ENCODE measurements around the gene C5orf58.

Gene C5orf58

GRCh38 chr5:170204202-170204601 is 28.6 kb upstream of the C5orf58 start:
- no peak overlapping the region for H3K4me3 ChIP-seq (ENCODE audit: low read depth, low read length)
- H3K36me3 ChIP-seq (ENCODE audit: insufficient read depth, low read length) = no peaks in the 10 kb centered on the region
- H2AFZ ChIP-seq (ENCODE audit: low read length, unreplicated experiment) = no peak overlapping the region
- H3K27me3 ChIP-seq (ENCODE audit: insufficient read depth, low read length) = peaks cover 77% of the 10 kb centered on the region
- no peaks in the 10 kb centered on the region for H3K4me1 ChIP-seq (ENCODE audit: control insufficient read depth, insufficient read depth, low read length, unreplicated experiment)
- H3K79me2 ChIP-seq (ENCODE audit: control insufficient read depth, insufficient read depth, low read length, unreplicated experiment) = no peaks in the 10 kb centered on the region
- H3K27ac ChIP-seq (ENCODE audit: low read depth, low read length) = no peak overlapping the region

GRCh38 chr5:170206216-170206615 is 26.6 kb upstream of the C5orf58 start:
- Histone ChIP-seq H2AFZ (ENCODE audit: low read length, unreplicated experiment) (no peak overlapping the region), H3K27ac (ENCODE audit: low read depth, low read length) (no peak overlapping the region), H3K27me3 (ENCODE audit: insufficient read depth, low read length) (peaks cover 69% of the 10 kb centered on the region), H3K79me2 (ENCODE audit: control insufficient read depth, insufficient read depth, low read length, unreplicated experiment) (no peaks in the 10 kb centered on the region), H3K36me3 (ENCODE audit: insufficient read depth, low read length) (no peaks in the 10 kb centered on the region), H3K4me1 (ENCODE audit: control insufficient read depth, insufficient read depth, low read length, unreplicated experiment) (no peaks in the 10 kb centered on the region), H3K4me3 (ENCODE audit: low read depth, low read length) (no peak overlapping the region)

GRCh38 chr5:170206958-170207357 is 25.8 kb upstream of the C5orf58 start:
- no peaks in the 10 kb centered on the region for H3K36me3 ChIP-seq (ENCODE audit: insufficient read depth, low read length)
- H3K79me2 ChIP-seq (ENCODE audit: control insufficient read depth, insufficient read depth, low read length, unreplicated experiment) = no peaks in the 10 kb centered on the region
- no peak overlapping the region for H2AFZ ChIP-seq (ENCODE audit: low read length, unreplicated experiment)
- H3K27me3 ChIP-seq (ENCODE audit: insufficient read depth, low read length) = peaks cover 69% of the 10 kb centered on the region
- H3K27ac ChIP-seq (ENCODE audit: low read depth, low read length) = no peak overlapping the region
- H3K4me1 ChIP-seq (ENCODE audit: control insufficient read depth, insufficient read depth, low read length, unreplicated experiment) = no peaks in the 10 kb centered on the region
- H3K4me3 ChIP-seq (ENCODE audit: low read depth, low read length) = no peak overlapping the region

GRCh38 chr5:170211575-170212334 is 21.0 kb upstream of the C5orf58 start:
- H3K4me3 ChIP-seq (ENCODE audit: low read depth, low read length) = no peak overlapping the region
- no peaks in the 10 kb centered on the region for H3K36me3 ChIP-seq (ENCODE audit: insufficient read depth, low read length)
- H3K4me1 ChIP-seq (ENCODE audit: control insufficient read depth, insufficient read depth, low read length, unreplicated experiment) = no peaks in the 10 kb centered on the region

GRCh38 chr5:170216257-170216864 is 16.4 kb upstream of the C5orf58 start:
- Histone ChIP-seq H3K27ac (ENCODE audit: low read depth, low read length) (no peak overlapping the region), H3K36me3 (ENCODE audit: insufficient read depth, low read length) (no peaks in the 10 kb centered on the region), H3K4me3 (ENCODE audit: low read depth, low read length) (no peak overlapping the region), H3K79me2 (ENCODE audit: control insufficient read depth, insufficient read depth, low read length, unreplicated experiment) (no peaks in the 10 kb centered on the region), H2AFZ (ENCODE audit: low read length, unreplicated experiment) (no peak overlapping the region), H3K4me1 (ENCODE audit: control insufficient read depth, insufficient read depth, low read length, unreplicated experiment) (peaks cover 25% of the 10 kb centered on the region), H3K27me3 (ENCODE audit: insufficient read depth, low read length) (0 out of 2 replicates have a peak, but pooled peaks cover 11% of the 10 kb centered on the region)

More at GRCh38 chr5:170211575-170212334, 21.0 kb upstream of the C5orf58 start:
- H3K27me3 ChIP-seq (ENCODE audit: insufficient read depth, low read length) = peaks cover 40% of the 10 kb centered on the region
- H3K79me2 ChIP-seq (ENCODE audit: control insufficient read depth, insufficient read depth, low read length, unreplicated experiment) = no peaks in the 10 kb centered on the region
- no peak overlapping the region for H2AFZ ChIP-seq (ENCODE audit: low read length, unreplicated experiment)
- no peak overlapping the region for H3K27ac ChIP-seq (ENCODE audit: low read depth, low read length)

- Histone ChIP-seq H3K27ac (ENCODE audit: low read depth, low read length) (no peak overlapping the region), H3K4me3 (ENCODE audit: low read depth, low read length) (no peak overlapping the region), H3K4me1 (ENCODE audit: control insufficient read depth, insufficient read depth, low read length, unreplicated experiment) (peaks cover 25% of the 10 kb centered on the region), H2AFZ (ENCODE audit: low read length, unreplicated experiment) (no peak overlapping the region), H3K36me3 (ENCODE audit: insufficient read depth, low read length) (no peaks in the 10 kb centered on the region), H3K27me3 (ENCODE audit: insufficient read depth, low read length) (no peaks in the 10 kb centered on the region), H3K79me2 (ENCODE audit: control insufficient read depth, insufficient read depth, low read length, unreplicated experiment) (no peaks in the 10 kb centered on the region)
These were observed 15.0 kb upstream of the C5orf58 start for GRCh38 chr5:170217831-170218230.

- Histone ChIP-seq H3K4me3 (ENCODE audit: low read depth, low read length) (no peak overlapping the region), H3K27ac (ENCODE audit: low read depth, low read length) (peak overlapping the region; percentile 57; the same call in 1 of the 2 replicates)
These were observed 14.1 kb upstream of the C5orf58 start for GRCh38 chr5:170218726-170219125.

GRCh38 chr5:170219615-170220014 is 13.2 kb upstream of the C5orf58 start:
- no peaks in the 10 kb centered on the region for H3K36me3 ChIP-seq (ENCODE audit: insufficient read depth, low read length)
- H3K27ac ChIP-seq (ENCODE audit: low read depth, low read length) = peak overlapping the region; percentile 57
- no peaks in the 10 kb centered on the region for H3K79me2 ChIP-seq (ENCODE audit: control insufficient read depth, insufficient read depth, low read length, unreplicated experiment)
- H2AFZ ChIP-seq (ENCODE audit: low read length, unreplicated experiment) = peak overlapping the region; percentile 33
- H3K4me1 ChIP-seq (ENCODE audit: control insufficient read depth, insufficient read depth, low read length, unreplicated experiment) = peaks cover 25% of the 10 kb centered on the region
- H3K27me3 ChIP-seq (ENCODE audit: insufficient read depth, low read length) = no peaks in the 10 kb centered on the region
- no peak overlapping the region for H3K4me3 ChIP-seq (ENCODE audit: low read depth, low read length)

More at GRCh38 chr5:170218726-170219125, 14.1 kb upstream of the C5orf58 start:
- Histone ChIP-seq H3K27me3 (ENCODE audit: insufficient read depth, low read length) (no peaks in the 10 kb centered on the region), H2AFZ (ENCODE audit: low read length, unreplicated experiment) (no peak overlapping the region), H3K79me2 (ENCODE audit: control insufficient read depth, insufficient read depth, low read length, unreplicated experiment) (no peaks in the 10 kb centered on the region), H3K4me1 (ENCODE audit: control insufficient read depth, insufficient read depth, low read length, unreplicated experiment) (peaks cover 25% of the 10 kb centered on the region), H3K36me3 (ENCODE audit: insufficient read depth, low read length) (no peaks in the 10 kb centered on the region)

- H3K4me3 ChIP-seq (ENCODE audit: low read depth, low read length) = no peak overlapping the region
- H3K4me1 ChIP-seq (ENCODE audit: control insufficient read depth, insufficient read depth, low read length, unreplicated experiment) = peaks cover 25% of the 10 kb centered on the region
- peak overlapping the region; percentile 57; the same call in 1 of the 2 replicates for H3K27ac ChIP-seq (ENCODE audit: low read depth, low read length)
These were observed 12.6 kb upstream of the C5orf58 start for GRCh38 chr5:170220191-170220590.

GRCh38 chr5:170221327-170221741 is 11.5 kb upstream of the C5orf58 start:
- H3K27me3 ChIP-seq (ENCODE audit: insufficient read depth, low read length) = no peaks in the 10 kb centered on the region
- H3K27ac ChIP-seq (ENCODE audit: low read depth, low read length) = no peak overlapping the region
- no peaks in the 10 kb centered on the region for H3K79me2 ChIP-seq (ENCODE audit: control insufficient read depth, insufficient read depth, low read length, unreplicated experiment)
- no peaks in the 10 kb centered on the region for H3K36me3 ChIP-seq (ENCODE audit: insufficient read depth, low read length)
- no peak overlapping the region for H3K4me3 ChIP-seq (ENCODE audit: low read depth, low read length)
- peaks cover 25% of the 10 kb centered on the region for H3K4me1 ChIP-seq (ENCODE audit: control insufficient read depth, insufficient read depth, low read length, unreplicated experiment)
- H2AFZ ChIP-seq (ENCODE audit: low read length, unreplicated experiment) = no peak overlapping the region

More at GRCh38 chr5:170220191-170220590, 12.6 kb upstream of the C5orf58 start:
- no peaks in the 10 kb centered on the region for H3K27me3 ChIP-seq (ENCODE audit: insufficient read depth, low read length)
- H2AFZ ChIP-seq (ENCODE audit: low read length, unreplicated experiment) = no peak overlapping the region
- no peaks in the 10 kb centered on the region for H3K36me3 ChIP-seq (ENCODE audit: insufficient read depth, low read length)
- no peaks in the 10 kb centered on the region for H3K79me2 ChIP-seq (ENCODE audit: control insufficient read depth, insufficient read depth, low read length, unreplicated experiment)

GRCh38 chr5:170223360-170223759 is 9.4 kb upstream of the C5orf58 start:
- Histone ChIP-seq H3K4me3 (ENCODE audit: low read depth, low read length) (no peak overlapping the region), H2AFZ (ENCODE audit: low read length, unreplicated experiment) (no peak overlapping the region), H3K79me2 (ENCODE audit: control insufficient read depth, insufficient read depth, low read length, unreplicated experiment) (no peaks in the 10 kb centered on the region), H3K27me3 (ENCODE audit: insufficient read depth, low read length) (no peaks in the 10 kb centered on the region), H3K4me1 (ENCODE audit: control insufficient read depth, insufficient read depth, low read length, unreplicated experiment) (peaks cover 25% of the 10 kb centered on the region), H3K27ac (ENCODE audit: low read depth, low read length) (no peak overlapping the region), H3K36me3 (ENCODE audit: insufficient read depth, low read length) (no peaks in the 10 kb centered on the region)

Data from ACC112 (cell line).